Loucy (cell line): ENCODE measurements around the gene FTL.

Experiments used
- H2AFZ ChIP-seq: fragments of 200-600 bp; sonication (generic); 2 replicates; pipeline ENCODE4 v1.6.0; 2016; ENCODE audit warnings: antibody characterized with exemption, mild to moderate bottlenecking, low read length, moderate library complexity
- H3F3A ChIP-seq: fragments of 200-600 bp; 2 replicates; pipeline ENCODE4 v1.6.0; 2016; ENCODE audit warnings: antibody characterized with exemption, low read depth, mild to moderate bottlenecking
- H3K27me3 ChIP-seq: fragments of 200-600 bp; sonication (generic); 2 replicates; pipeline ENCODE4 v1.6.1; 2014; ENCODE audit warnings: low read length, mild to moderate bottlenecking; ENCODE audit not compliant: insufficient read depth, poor library complexity, severe bottlenecking
- H3K36me3 ChIP-seq: fragments of 200-600 bp; sonication (generic); 2 replicates; pipeline ENCODE4 v1.6.1; 2016; ENCODE audit warnings: low read length; ENCODE audit not compliant: insufficient read depth
- H3K4me1 ChIP-seq: fragments of 200-600 bp; sonication (generic); 2 replicates; pipeline ENCODE4 v1.5.1; 2014; ENCODE audit warnings: low read length, mild to moderate bottlenecking; ENCODE audit not compliant: insufficient read depth, poor library complexity, severe bottlenecking
- H3K4me2 ChIP-seq: fragments of 200-600 bp; sonication (generic); 2 replicates; pipeline ENCODE4 v1.6.0; 2014; ENCODE audit warnings: antibody characterized with exemption, low read length, low read depth, mild to moderate bottlenecking; ENCODE audit not compliant: poor library complexity, severe bottlenecking
- H3K4me3 ChIP-seq: fragments of 200-600 bp; sonication (generic); 2 replicates; pipeline ENCODE4 v1.5.1; 2014; ENCODE audit warnings: low read length, mild to moderate bottlenecking, mixed read lengths; ENCODE audit not compliant: poor library complexity, severe bottlenecking
- H3K79me2 ChIP-seq: fragments of 200-600 bp; sonication (generic); 2 replicates; pipeline ENCODE4 v1.6.1; 2014; ENCODE audit warnings: low read length; ENCODE audit not compliant: insufficient read depth
- H3K9ac ChIP-seq: fragments of 200-600 bp; sonication (generic); 2 replicates; pipeline ENCODE4 v1.6.0; 2014; ENCODE audit warnings: mild to moderate bottlenecking, low read depth, low read length, moderate library complexity; ENCODE audit not compliant: poor library complexity, severe bottlenecking
- H3K9me2 ChIP-seq: fragments of 200-600 bp; sonication (generic); replicated peaks from 2 replicates; pipeline ENCODE4 v1.6.1; 2016; ENCODE audit warnings: low read depth, low read length, mixed read lengths
- H3K9me3 ChIP-seq: fragments of 200-600 bp; sonication (generic); 2 replicates; pipeline ENCODE4 v1.6.1; 2014; ENCODE audit warnings: mild to moderate bottlenecking, antibody characterized with exemption, low read length, low read depth; ENCODE audit not compliant: insufficient read depth
- H4K20me1 ChIP-seq: fragments of 200-600 bp; sonication (generic); 2 replicates; pipeline ENCODE4 v1.6.0; 2014; ENCODE audit warnings: antibody characterized with exemption, low read length, mild to moderate bottlenecking; ENCODE audit not compliant: insufficient read depth, poor library complexity, severe bottlenecking
- CTCF ChIP-seq: fragments of 200-600 bp; sonication (generic); conservative IDR thresholded peaks from 2 replicates; pipeline ENCODE4 v1.5.1; 2014; ENCODE audit warnings: mild to moderate bottlenecking, antibody characterized with exemption, low read length
- EZH2phosphoT487 ChIP-seq: fragments of 200-600 bp; IDR thresholded peaks from 2 replicates; pipeline ENCODE4 v1.6.1; 2018; ENCODE audit warnings: antibody characterized with exemption, mild to moderate bottlenecking, moderate library complexity, borderline replicate concordance

FTL gene

GRCh38 chr19:48991873-48992580 is 26.9 kb downstream of the FTL start:
- peaks cover 24% of the 10 kb centered on the region for H4K20me1 ChIP-seq
- H3F3A ChIP-seq, result no peaks in the 10 kb centered on the region
- peaks cover 18% of the 10 kb centered on the region for H3K4me1 ChIP-seq
- H3K27me3 ChIP-seq, result no peaks in the 10 kb centered on the region
- peaks cover 64% of the 10 kb centered on the region for H3K79me2 ChIP-seq
- H3K4me2 ChIP-seq, result peak overlapping the region; percentile 87
- no peaks in the 10 kb centered on the region; the same call in 1 of the 2 replicates for H3K36me3 ChIP-seq
- peak overlapping the region; percentile 89 for H3K4me3 ChIP-seq
- H2AFZ ChIP-seq, result no peak overlapping the region; the same call in 1 of the 2 replicates
- TF ChIP-seq EZH2phosphoT487 (no peak), CTCF (no peak)
- no peaks in the 10 kb centered on the region for H3K9me2 ChIP-seq
- H3K9me3 ChIP-seq, result no peaks in the 10 kb centered on the region
- peak overlapping the region; percentile 97 for H3K9ac ChIP-seq

GRCh38 chr19:48992581-48993174 is 27.6 kb downstream of the FTL start:
- no peaks in the 10 kb centered on the region for H3K27me3 ChIP-seq
- H3K9ac ChIP-seq, result peak overlapping the region; percentile 97
- TF ChIP-seq CTCF, result no peak
- no peak for TF ChIP-seq EZH2phosphoT487
- H3K4me1 ChIP-seq, result peaks cover 18% of the 10 kb centered on the region
- no peaks in the 10 kb centered on the region for H3F3A ChIP-seq
- peak overlapping the region; percentile 90 for H2AFZ ChIP-seq
- H3K9me3 ChIP-seq, result no peaks in the 10 kb centered on the region
- no peaks in the 10 kb centered on the region for H3K9me2 ChIP-seq
- peaks cover 24% of the 10 kb centered on the region for H4K20me1 ChIP-seq
- H3K36me3 ChIP-seq, result no peaks in the 10 kb centered on the region; the same call in 1 of the 2 replicates
- H3K4me3 ChIP-seq, result peak overlapping the region; percentile 89
- H3K79me2 ChIP-seq, result peaks cover 71% of the 10 kb centered on the region
- H3K4me2 ChIP-seq, result peak overlapping the region; percentile 87

GRCh38 chr19:48993175-48994034 is 28.3 kb downstream of the FTL start, which contains the start of the genes GYS1 and RUVBL2:
TSS of gene GYS1 (minus strand) at chr19:48993309. CDS start at chr19:48993112, 197 bp downstream.
TSS of gene RUVBL2 (plus strand) at chr19:48993887. CDS start at chr19:48993912, 25 bp downstream.
- Histone ChIP-seq H3K36me3 (no peaks in the 10 kb centered on the region; the same call in 1 of the 2 replicates), H3K9me2 (no peaks in the 10 kb centered on the region), H3K4me3 (peak within 1 kb of the TSS; percentile 89), H3K27me3 (no peaks in the 10 kb centered on the region), H3K4me2 (peak within 1 kb of the TSS; percentile 87), H3F3A (no peaks in the 10 kb centered on the region), H3K79me2 (peaks cover 77% of the 10 kb centered on the region), H3K9me3 (no peaks in the 10 kb centered on the region), H4K20me1 (peaks cover 27% of the 10 kb centered on the region), H2AFZ (peak within 1 kb of the TSS; percentile 90), H3K4me1 (peaks cover 18% of the 10 kb centered on the region), H3K9ac (peak within 1 kb of the TSS; percentile 97)
- TF ChIP-seq EZH2phosphoT487 (no peak), CTCF (peak; percentile 79)
